Measurements from ENCODE around the gene RGPD8.
"Not testable (repeated sequence)": the region's sequence is repeated elsewhere in the genome, so short reads cannot be mapped to it uniquely, and the experiment has no call there.

RGPD8 gene

GRCh38 chr2:112435716-112436431 lies 2.4 kb upstream of the RGPD8 start:
- not testable (repeated sequence) for DNase-seq (ENCODE audit: low read depth)

GRCh38 chr2:112434890-112435715 lies 1.7 kb upstream of the RGPD8 start:
- DNase-seq (ENCODE audit: low read depth): not testable (repeated sequence)

GRCh38 chr2:112433932-112434730 lies 686 bp upstream of the RGPD8 start:
- no peak for DNase-seq (ENCODE audit: low read depth)

- not testable (repeated sequence) for DNase-seq (ENCODE audit: low read depth)
These were observed 538 bp downstream of the RGPD8 start for GRCh38 chr2:112432735-112433479.

GRCh38 chr2:112432390-112432734 lies 1.1 kb downstream of the RGPD8 start:
- not testable (repeated sequence) for DNase-seq (ENCODE audit: low read depth)

- DNase-seq (ENCODE audit: low read depth): not testable (repeated sequence)
These were observed 1.7 kb downstream of the RGPD8 start for GRCh38 chr2:112431587-112432295.

GRCh38 chr2:112424553-112424952 lies 8.9 kb downstream of the RGPD8 start:
- not testable (repeated sequence) for DNase-seq (ENCODE audit: low read depth)

GRCh38 chr2:112416860-112417259 lies 16.6 kb downstream of the RGPD8 start:
- not testable (repeated sequence) for DNase-seq (ENCODE audit: low read depth)

GRCh38 chr2:112360055-112360454 lies 73.4 kb downstream of the RGPD8 start:
- not testable (repeated sequence) for DNase-seq (ENCODE audit: low read depth)

- DNase-seq (ENCODE audit: low read depth): not testable (repeated sequence)
These were observed 79.1 kb downstream of the RGPD8 start for GRCh38 chr2:112354335-112354734.

GRCh38 chr2:112352809-112353603 lies 80.4 kb downstream of the RGPD8 start:
- DNase-seq (ENCODE audit: low read depth): not testable (repeated sequence)

- DNase-seq (ENCODE audit: low read depth): not testable (repeated sequence)
These were observed 81.2 kb downstream of the RGPD8 start for GRCh38 chr2:112352292-112352691.

GRCh38 chr2:112345030-112346027 lies 88.1 kb downstream of the RGPD8 start:
- DNase-seq (ENCODE audit: low read depth): no peak

GRCh38 chr2:112343827-112344585 lies 89.4 kb downstream of the RGPD8 start:
- DNase-seq (ENCODE audit: low read depth): no peak

- no peak for DNase-seq (ENCODE audit: low read depth)
These were observed 91.3 kb downstream of the RGPD8 start for GRCh38 chr2:112342067-112342550.

- no peak for DNase-seq (ENCODE audit: low read depth)
These were observed 92.8 kb downstream of the RGPD8 start for GRCh38 chr2:112340475-112341267.

- DNase-seq (ENCODE audit: low read depth): no peak
These were observed 93.5 kb downstream of the RGPD8 start for GRCh38 chr2:112339986-112340385.

Data from stimulated activated CD8-positive, alpha-beta memory T cell treated with anti-CD3 and anti-CD28 coated beads, Interleukin-7, amount 100 ng/mL, for 24 hours (primary cell).